Measurements from ENCODE around the gene FCSK. TPM values are rescaled to one million over a fixed set of nuclear protein-coding genes. Genes with fewer than 3 reads are reported as not detected.

FCSK gene
- total and polyA plus RNA-seq, 2 of the 8 experiments (the other 6 are each of a cell fraction or from before 2014, with no cell fraction given) = 4.6 to 5.1 TPM

- Histone ChIP-seq H4K5ac (ENCODE audit: insufficient read length, low read depth, low read length) (no peak overlapping the region), H3K4me1 (replicated peaks in 1 of 4; ENCODE audit: control insufficient read depth in 3 of 4, insufficient read depth in 4 of 4, low read length in 3 of 4) (peaks cover 0 to 4% (median 3%) of the 10 kb centered on the region in 4 experiments; a peak in 5 of 7 replicates), H3K79me2 (ENCODE audit: control insufficient read depth in 1 of 2, insufficient read depth in 2 of 2, low read length in 2 of 2) (peaks cover 42 to 81% of the 10 kb centered on the region in 2 experiments), H3K79me1 (ENCODE audit: low read depth, low read length) (no peaks in the 10 kb centered on the region; the same call in 1 of the 2 replicates), H3K9me3 (ENCODE audit: insufficient read depth in 2 of 2, low read depth in 1 of 2, low read length in 1 of 2) (no peaks in the 10 kb centered on the region), H3K23ac (ENCODE audit: insufficient read length) (no peak overlapping the region), H3K56ac (replicated peaks; ENCODE audit: insufficient read length, low read depth, low read length) (no peak overlapping the region), H4K20me1 (replicated peaks in 1 of 2; ENCODE audit: control insufficient read depth in 1 of 2, insufficient read depth in 2 of 2, low read length in 2 of 2) (peaks cover 12% of the 10 kb centered on the region in 2 experiments), H2AFZ (ENCODE audit: low read length) (no peak overlapping the region), H3K14ac (ENCODE audit: insufficient read length) (no peak overlapping the region), H2BK120ac (replicated peaks; ENCODE audit: low read depth, low read length) (no peak overlapping the region), H2BK15ac (ENCODE audit: low read length) (no peak overlapping the region), H3K36me3 (ENCODE audit: control insufficient read depth in 2 of 4, insufficient read depth in 4 of 4, low read length in 3 of 4) (peaks cover 23 to 59% (median 39%) of the 10 kb centered on the region in 4 experiments), H2BK5ac (ENCODE audit: low read depth, low read length) (no peak overlapping the region), H3K4me3 (ENCODE audit: extremely low read depth in 1 of 4, insufficient read depth in 2 of 4, low read depth in 3 of 4, low read length in 4 of 4) (peak overlapping the region in 3 of 4 experiments; percentile 4 to 32 (median 9); a peak in 3 of 8 replicates), H3K18ac (ENCODE audit: extremely low read depth, low read length) (no peak overlapping the region), H3K9ac (replicated peaks in 1 of 4; ENCODE audit: extremely low read depth in 1 of 4, low read depth in 3 of 4, low read length in 3 of 4) (no peak overlapping the region; a peak in 1 of 7 replicates), H2BK20ac (ENCODE audit: low read length) (no peak overlapping the region), H3K4me2 (ENCODE audit: insufficient read depth in 1 of 2, low read depth in 2 of 2, low read length in 2 of 2) (peak overlapping the region; percentile 48 to 93), H3K27me3 (replicated peaks in 1 of 4; ENCODE audit: control insufficient read depth in 3 of 4, extremely low read depth in 1 of 4, insufficient read depth in 3 of 4, low read length in 3 of 4) (no peaks in the 10 kb centered on the region), H4K91ac (replicated peaks; ENCODE audit: insufficient read length, low read length) (no peak overlapping the region), H3K4ac (replicated peaks; ENCODE audit: insufficient read length, low read depth, low read length) (no peak overlapping the region), H4K8ac (ENCODE audit: extremely low read depth, insufficient read depth, low read length) (no peak overlapping the region), H2AK5ac (ENCODE audit: low read depth, low read length) (no peak overlapping the region), H2BK12ac (ENCODE audit: low read depth, low read length) (no peak overlapping the region), H3K23me2 (ENCODE audit: low read depth, low read length) (peaks cover 6% of the 10 kb centered on the region; the same call in 1 of the 2 replicates), H3K27ac (ENCODE audit: low read depth, low read length) (no peak overlapping the region)
- WGBS, 2 experiments (ENCODE audit: extremely low coverage in 1 of 2, insufficient coverage in 1 of 2, insufficient read length in 1 of 2, insufficient replicate concordance in 2 of 2, low coverage in 1 of 2, low lambda C conversion rate in 2 of 2, missing lambda C conversion rate in 1 of 2) = 86% methylated on average over 6 of the region's 6 CpGs; no CpG with 5 or more reads in 1 of the 2 experiments
- CTCF ChIA-PET (ENCODE audit: partially characterized antibody) = interaction anchor here (0.5 to 2.5 kb wide), 2 partner anchors 21 to 131 kb away, joined by 4 to 6 read pairs; no protein-coding TSS in a partner anchor
- FAIRE-seq (no peak), DNase-seq (ENCODE audit: low read depth in 1 of 2, low spot score in 2 of 2) (no peak)
- POLR2A ChIA-PET (ENCODE audit: partially characterized antibody) = interaction anchor here (0.6 to 3.0 kb wide), 10 partner anchors 8 to 180 kb away, joined by 3 to 35 read pairs (median 4); partner anchors contain the start of genes DDX19A and ST3GAL2
- TF ChIP-seq BCL11A (IDR thresholded peaks at IDR 0.05; ENCODE audit: low read depth in 2 of 2, low read length in 2 of 2) = no peak
- TF ChIP-seq BRCA1 (IDR thresholded peaks at IDR 0.05; ENCODE audit: low read depth, low read length) = no peak
- no peak for TF ChIP-seq GABPA (IDR thresholded peaks at IDR 0.05; ENCODE audit: borderline replicate concordance, insufficient read depth, low read length)
- TF ChIP-seq SP4 (IDR thresholded peaks at IDR 0.05; ENCODE audit: low read length) = no peak
- no peak for TF ChIP-seq TEAD4 (IDR thresholded peaks at IDR 0.05; ENCODE audit: low read depth, low read length)
- TF ChIP-seq USF2 (IDR thresholded peaks at IDR 0.05; ENCODE audit: low read length) = no peak
- no peak for TF ChIP-seq SUZ12 (IDR thresholded peaks at IDR 0.05; ENCODE audit: low read length)
- TF ChIP-seq CHD2 (IDR thresholded peaks at IDR 0.05; ENCODE audit: low read length) = no peak
- TF ChIP-seq CEBPB (IDR thresholded peaks at IDR 0.05; ENCODE audit: low read depth, low read length) = no peak
- no peak for TF ChIP-seq RAD21 (IDR thresholded peaks at IDR 0.05 in 1 of 2, conservative IDR thresholded peaks at IDR 0.05 in 1 of 2; ENCODE audit: low read depth in 2 of 2, low read length in 2 of 2)
- TF ChIP-seq KDM4A (IDR thresholded peaks at IDR 0.05; ENCODE audit: low read depth, low read length, severe bottlenecking) = no peak
- TF ChIP-seq BACH1 (IDR thresholded peaks at IDR 0.05; ENCODE audit: low read length) = no peak
Measured at GRCh38 chr16:70526403-70526802, 72.0 kb downstream of the FCSK start.
